HL-60/S4 treated with retinoic acid at 250 ng/mL for 4 days and 3 days (cell line): ENCODE results near the gene MSX2.

ENCODE experiments used
- in situ Hi-C: fragments of 300-500 bp; cut with MboI; formaldehyde crosslinking; loops from 2 replicates; pipeline ENCODE4 v1.7.0; 2022; ENCODE audit warnings: low sequenced_read_pairs

Gene MSX2

DNA sequence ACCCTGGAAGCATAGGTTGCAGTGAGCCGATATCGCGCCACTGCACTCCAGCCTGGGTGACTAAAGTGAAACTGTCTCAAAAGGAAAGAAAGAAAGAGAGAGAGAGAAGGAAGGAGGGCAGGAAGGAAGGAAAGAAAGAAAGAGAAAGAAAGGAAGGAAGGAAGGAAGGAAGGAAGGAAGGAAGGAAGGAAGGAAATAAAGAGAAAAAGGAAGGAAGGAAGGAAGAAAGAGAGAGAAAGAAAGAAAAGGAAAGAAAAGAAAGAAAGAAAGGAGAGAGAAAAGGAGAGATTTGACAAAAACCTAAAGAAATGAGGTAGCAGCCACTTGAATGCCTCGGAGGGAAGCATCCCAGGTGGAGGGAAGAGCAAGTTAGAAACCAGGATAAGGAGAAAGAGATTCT, 44.6 kb downstream of the MSX2 start:
- in situ Hi-C loops: no loop called here

DNA sequence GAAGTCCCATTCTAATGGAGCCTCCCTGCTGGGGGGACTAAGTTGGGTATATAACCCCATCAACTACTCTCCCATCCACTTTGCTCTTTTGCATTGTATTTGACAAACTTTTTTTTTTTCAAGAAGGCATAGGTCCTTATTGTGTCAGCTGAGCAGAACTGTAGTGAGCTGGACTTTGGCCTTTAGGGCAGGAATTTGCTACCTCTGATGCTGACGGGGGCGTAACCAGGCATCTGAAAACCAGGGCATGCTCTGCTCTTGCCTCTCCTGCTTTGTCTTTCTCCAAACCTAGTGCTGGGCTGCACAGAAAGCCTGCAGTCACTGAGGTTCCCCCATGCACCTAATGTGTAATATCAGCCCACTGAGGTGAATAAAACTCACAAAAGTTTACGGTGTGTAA, 49.0 kb downstream of the MSX2 start:
- in situ Hi-C loops: no loop called here

DNA sequence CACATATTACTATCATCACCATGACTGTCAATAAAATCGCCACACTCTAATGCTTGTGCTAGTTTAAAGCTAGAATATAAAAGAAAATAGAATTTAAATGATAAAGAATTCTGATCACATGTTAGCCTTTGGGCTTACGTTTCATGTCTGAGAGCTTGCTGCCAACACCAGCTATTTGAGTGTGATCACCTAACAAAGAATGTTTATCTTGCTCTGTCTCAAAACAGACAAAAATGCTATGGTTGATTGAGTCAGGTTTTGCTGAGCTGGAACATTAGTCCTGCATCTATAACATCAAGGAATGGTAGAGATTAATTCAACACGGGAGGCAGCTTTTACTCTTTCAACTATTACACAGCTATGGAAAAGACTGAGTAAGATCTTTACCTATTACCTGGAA, 50.7 kb downstream of the MSX2 start:
- in situ Hi-C loops: loop anchor here (25.0 kb wide), 1 partner anchor 363 kb away; no protein-coding TSS in a partner anchor

DNA sequence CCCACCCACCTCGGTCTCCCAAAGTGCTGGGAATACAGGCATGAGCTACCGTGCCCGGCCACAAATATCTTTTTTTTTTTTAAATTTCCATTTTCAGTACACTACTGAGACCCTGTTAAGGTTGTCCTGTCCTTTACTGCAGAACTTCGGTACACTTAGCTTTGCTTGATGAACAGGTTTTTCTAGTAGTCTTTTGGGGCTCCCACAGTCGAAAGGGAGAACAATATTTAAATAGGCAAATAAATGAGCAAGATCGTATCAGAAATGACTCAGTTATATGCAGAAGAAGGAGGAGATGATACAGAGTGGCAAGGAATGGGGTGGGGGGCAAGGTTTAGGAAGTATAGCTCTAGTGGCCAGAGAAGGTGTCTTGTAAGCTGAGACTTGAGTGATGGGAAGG, 52.7 kb downstream of the MSX2 start:
- in situ Hi-C loops: loop anchor here (25.0 kb wide), 1 partner anchor 365 kb away; no protein-coding TSS in a partner anchor

DNA sequence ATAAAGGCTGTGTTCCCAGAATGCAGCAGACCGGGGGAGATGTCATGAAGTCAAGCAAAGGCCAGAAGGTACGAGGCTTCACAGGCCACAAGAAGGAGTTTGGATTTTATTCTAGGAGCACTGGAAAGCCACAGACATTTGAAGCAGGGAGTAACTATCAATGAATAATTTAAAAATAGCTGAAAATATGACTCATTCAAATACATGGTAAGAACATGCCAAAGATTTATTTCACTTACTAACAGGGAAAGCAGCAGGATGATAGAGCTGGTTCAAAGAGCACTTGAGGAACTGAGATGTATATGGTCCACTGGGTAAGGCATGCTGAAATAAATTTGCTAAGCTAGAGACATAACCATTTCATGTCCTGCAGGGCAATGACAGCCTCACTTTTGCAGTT, 53.2 kb downstream of the MSX2 start:
- in situ Hi-C loops: loop anchor here (25.0 kb wide), 1 partner anchor 365 kb away; no protein-coding TSS in a partner anchor
